DOHH2 (cell line): Measurements from ENCODE around the gene OLFML2A.

ENCODE experiments used
- H3F3A ChIP-seq: fragments of 200-600 bp; sonication (generic), shearing (Covaris generic); 2 replicates; pipeline ENCODE4 v1.6.0; 2016; ENCODE audit warnings: antibody characterized with exemption, mild to moderate bottlenecking; ENCODE audit not compliant: control insufficient read depth, insufficient read depth
- H3K27ac ChIP-seq: fragments of 200-600 bp; sonication (generic); 2 replicates; pipeline ENCODE4 v1.5.1; 2014; ENCODE audit warnings: low read depth, mild to moderate bottlenecking, low read length, moderate library complexity
- H3K27me3 ChIP-seq: fragments of 200-600 bp; sonication (generic); 2 replicates; pipeline ENCODE4 v1.6.1; 2014; ENCODE audit warnings: mild to moderate bottlenecking, low read length, mixed read lengths; ENCODE audit not compliant: control insufficient read depth
- H3K36me3 ChIP-seq: fragments of 200-600 bp; sonication (generic); 2 replicates; pipeline ENCODE4 v1.6.1; 2014; ENCODE audit warnings: mild to moderate bottlenecking, low read length, moderate library complexity, mixed read lengths; ENCODE audit not compliant: control insufficient read depth
- H3K4me1 ChIP-seq: fragments of 200-600 bp; sonication (generic); 2 replicates; pipeline ENCODE4 v1.6.1; 2014; ENCODE audit warnings: mild to moderate bottlenecking, low read length, mixed read lengths; ENCODE audit not compliant: control insufficient read depth
- H3K4me2 ChIP-seq: fragments of 200-600 bp; sonication (generic); 2 replicates; pipeline ENCODE4 v1.6.0; 2014; ENCODE audit warnings: mild to moderate bottlenecking, low read length, moderate library complexity
- H3K4me3 ChIP-seq: fragments of 200-600 bp; sonication (generic); 2 replicates; pipeline ENCODE4 v1.5.1; 2014; ENCODE audit warnings: mild to moderate bottlenecking, low read length, mixed read lengths
- H3K79me2 ChIP-seq: fragments of 200-600 bp; sonication (generic); 2 replicates; pipeline ENCODE4 v1.6.1; 2014; ENCODE audit warnings: mild to moderate bottlenecking, low read length, mixed read lengths; ENCODE audit not compliant: control insufficient read depth
- H3K9me2 ChIP-seq: fragments of 200-600 bp; sonication (generic); replicated peaks from 2 replicates; pipeline ENCODE4 v1.6.1; 2014; ENCODE audit warnings: mild to moderate bottlenecking, low read length, mixed read lengths; ENCODE audit not compliant: control insufficient read depth
- H3K9me3 ChIP-seq: fragments of 200-600 bp; sonication (generic); 2 replicates; pipeline ENCODE4 v1.6.1; 2014; ENCODE audit warnings: antibody characterized with exemption, low read length, mixed read lengths; ENCODE audit not compliant: control insufficient read depth, insufficient read depth
- H4K20me1 ChIP-seq: fragments of 200-600 bp; sonication (generic); 2 replicates; pipeline ENCODE4 v1.6.0; 2014; ENCODE audit warnings: low read depth, mild to moderate bottlenecking, antibody characterized with exemption, low read length, moderate library complexity; ENCODE audit not compliant: control insufficient read depth, insufficient read depth
- EZH2phosphoT487 ChIP-seq: fragments of 200-600 bp; sonication (generic); IDR thresholded peaks from 2 replicates; pipeline ENCODE4 v1.6.1; 2017; ENCODE audit warnings: borderline replicate concordance, mild to moderate bottlenecking, antibody characterized with exemption, low read length, moderate library complexity, mixed read lengths
- TF ChIP-seq, protein P1 (sequence below): fragments of 200-600 bp; sonication (generic); IDR thresholded peaks from one replicate; pipeline ENCODE4 v1.5.1; 2014; ENCODE audit warnings: antibody characterized with exemption, mild to moderate bottlenecking, low read depth, low read length; ENCODE audit not compliant: poor library complexity, severe bottlenecking

Gene OLFML2A

DNA sequence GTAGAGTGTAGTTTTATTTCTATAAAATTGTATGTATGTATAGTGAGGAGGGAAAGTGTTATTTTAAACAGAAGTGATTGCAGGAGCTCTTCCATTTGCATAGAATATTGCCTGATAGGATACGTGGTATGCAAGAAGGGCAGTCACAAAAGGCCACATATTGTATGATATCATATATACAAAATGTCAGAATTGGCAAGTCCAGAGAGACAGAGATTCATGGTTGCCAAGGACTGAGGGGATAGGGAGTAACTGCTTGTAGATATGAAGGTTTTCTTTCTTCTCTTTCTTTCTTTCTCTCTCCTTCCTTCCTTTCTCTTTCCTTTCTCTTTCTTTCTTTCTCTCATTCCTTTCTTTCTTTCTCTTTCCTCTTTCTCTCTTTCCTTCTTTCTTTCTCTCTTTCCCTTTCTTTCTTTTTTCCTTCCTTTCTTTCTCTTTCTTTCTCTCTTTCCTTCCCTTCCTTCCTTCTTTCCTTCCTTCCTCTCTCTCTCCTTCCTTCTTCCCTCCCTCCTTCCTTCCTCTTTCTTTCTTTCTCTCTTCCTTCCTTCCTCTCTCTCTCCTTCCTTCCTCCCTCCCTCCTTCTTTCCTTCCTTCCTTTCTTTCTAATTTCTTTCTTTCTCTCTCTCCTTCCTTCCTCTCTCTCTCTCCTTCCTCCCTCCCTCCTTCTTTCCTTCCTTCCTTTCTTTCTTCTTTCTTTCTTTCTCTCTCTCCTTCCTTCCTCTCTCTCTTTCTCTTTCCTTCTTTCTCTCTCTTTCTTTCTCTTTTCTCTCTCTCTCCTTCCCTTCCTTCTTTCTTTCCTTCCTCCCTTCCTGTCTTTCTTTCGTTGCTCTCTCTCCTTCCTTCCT lies 51.8 kb downstream of the OLFML2A start:
- TF ChIP-seq EZH2phosphoT487: no peak
- TF ChIP-seq, protein P1, sequence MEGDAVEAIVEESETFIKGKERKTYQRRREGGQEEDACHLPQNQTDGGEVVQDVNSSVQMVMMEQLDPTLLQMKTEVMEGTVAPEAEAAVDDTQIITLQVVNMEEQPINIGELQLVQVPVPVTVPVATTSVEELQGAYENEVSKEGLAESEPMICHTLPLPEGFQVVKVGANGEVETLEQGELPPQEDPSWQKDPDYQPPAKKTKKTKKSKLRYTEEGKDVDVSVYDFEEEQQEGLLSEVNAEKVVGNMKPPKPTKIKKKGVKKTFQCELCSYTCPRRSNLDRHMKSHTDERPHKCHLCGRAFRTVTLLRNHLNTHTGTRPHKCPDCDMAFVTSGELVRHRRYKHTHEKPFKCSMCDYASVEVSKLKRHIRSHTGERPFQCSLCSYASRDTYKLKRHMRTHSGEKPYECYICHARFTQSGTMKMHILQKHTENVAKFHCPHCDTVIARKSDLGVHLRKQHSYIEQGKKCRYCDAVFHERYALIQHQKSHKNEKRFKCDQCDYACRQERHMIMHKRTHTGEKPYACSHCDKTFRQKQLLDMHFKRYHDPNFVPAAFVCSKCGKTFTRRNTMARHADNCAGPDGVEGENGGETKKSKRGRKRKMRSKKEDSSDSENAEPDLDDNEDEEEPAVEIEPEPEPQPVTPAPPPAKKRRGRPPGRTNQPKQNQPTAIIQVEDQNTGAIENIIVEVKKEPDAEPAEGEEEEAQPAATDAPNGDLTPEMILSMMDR: no peak
- H3K4me2 ChIP-seq: no peak overlapping the region
- no peak overlapping the region for H3K4me3 ChIP-seq
- H3F3A ChIP-seq: no peaks in the 10 kb centered on the region
- H4K20me1 ChIP-seq: no peaks in the 10 kb centered on the region
- no peak overlapping the region for H3K27ac ChIP-seq
- H3K9me3 ChIP-seq: peaks cover 4% of the 10 kb centered on the region; the same call in 1 of the 2 replicates
- no peaks in the 10 kb centered on the region for H3K79me2 ChIP-seq
- peaks cover 11% of the 10 kb centered on the region; the same call in 1 of the 2 replicates for H3K27me3 ChIP-seq
- no peaks in the 10 kb centered on the region for H3K36me3 ChIP-seq
- H3K4me1 ChIP-seq: peaks cover 3% of the 10 kb centered on the region; the same call in 1 of the 2 replicates
- no peaks in the 10 kb centered on the region for H3K9me2 ChIP-seq

DNA sequence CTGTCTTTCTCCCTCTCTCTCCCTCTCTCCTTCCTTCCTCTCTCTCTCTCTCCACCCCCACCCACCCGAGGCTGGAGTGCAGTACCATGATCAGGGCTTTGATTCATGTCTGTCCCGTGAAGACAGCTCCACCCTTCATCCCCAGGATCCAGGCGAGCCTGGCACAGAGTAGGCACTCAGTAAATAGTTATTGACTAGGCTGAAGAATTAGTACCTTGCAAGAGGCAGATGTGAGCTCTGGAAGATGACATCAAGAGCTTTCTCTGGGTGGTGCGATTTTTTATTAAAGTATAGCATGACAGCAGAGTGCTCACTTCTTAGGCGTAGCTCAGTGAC lies 52.4 kb downstream of the OLFML2A start:
- Histone ChIP-seq H3K27ac (no peak overlapping the region), H3K9me2 (no peaks in the 10 kb centered on the region), H4K20me1 (no peaks in the 10 kb centered on the region), H3K4me2 (no peak overlapping the region), H3K36me3 (no peaks in the 10 kb centered on the region), H3K4me3 (no peak overlapping the region), H3K9me3 (peaks cover 4% of the 10 kb centered on the region; the same call in 1 of the 2 replicates), H3K27me3 (peaks cover 10% of the 10 kb centered on the region; the same call in 1 of the 2 replicates), H3K79me2 (no peaks in the 10 kb centered on the region), H3K4me1 (peaks cover 1% of the 10 kb centered on the region; the same call in 1 of the 2 replicates), H3F3A (no peaks in the 10 kb centered on the region)
- TF ChIP-seq EZH2phosphoT487: no peak
- TF ChIP-seq, protein P1: no peak

DNA sequence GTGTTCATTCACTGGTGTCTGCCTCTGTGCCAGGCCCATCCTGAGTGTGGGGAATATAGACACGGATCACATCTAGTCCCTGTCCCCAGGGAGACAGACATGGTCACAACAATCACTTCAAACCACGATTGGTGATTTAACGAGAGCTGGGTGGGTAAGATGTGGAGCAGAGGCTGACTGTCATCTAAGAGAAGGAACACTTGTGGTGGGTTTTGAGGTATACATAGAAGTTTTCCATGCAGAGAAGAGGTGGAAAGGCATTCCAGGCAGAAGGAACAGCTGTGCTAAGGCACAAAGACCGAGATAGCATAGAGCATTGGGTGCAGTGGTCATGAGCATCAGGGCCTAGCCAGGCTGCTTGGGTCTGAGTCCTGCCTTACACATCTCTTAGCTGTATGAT lies 53.7 kb downstream of the OLFML2A start:
- Histone ChIP-seq H3K79me2 (no peaks in the 10 kb centered on the region), H3K4me1 (peaks cover 4% of the 10 kb centered on the region; the same call in 1 of the 2 replicates), H3K9me2 (no peaks in the 10 kb centered on the region), H3K4me2 (no peak overlapping the region), H3K36me3 (no peaks in the 10 kb centered on the region), H4K20me1 (no peaks in the 10 kb centered on the region), H3K27ac (no peak overlapping the region), H3K9me3 (peaks cover 4% of the 10 kb centered on the region; the same call in 1 of the 2 replicates), H3K4me3 (no peak overlapping the region), H3F3A (no peaks in the 10 kb centered on the region), H3K27me3 (no peaks in the 10 kb centered on the region)
- no peak for TF ChIP-seq EZH2phosphoT487
- TF ChIP-seq, protein P1: no peak
